HCT116 (cell line): ENCODE measurements around the gene ZP1.

Experiments used
- EZH2 ChIP-seq: fragments of 200-600 bp; sonication (generic); IDR thresholded peaks from 2 replicates; pipeline ENCODE4 v1.6.1; 2017; ENCODE audit warnings: antibody characterized with exemption, mixed run types
- JUND ChIP-seq: IDR thresholded peaks from 2 replicates; pipeline ENCODE4 v1.6.1; 2012
- POLR2A ChIP-seq: IDR thresholded peaks from 2 replicates; pipeline ENCODE4 v1.7.0; 2011; ENCODE audit warnings: borderline replicate concordance; ENCODE audit not compliant: insufficient read depth, insufficient read length; ENCODE audit errors: extremely low read depth
- YY1 ChIP-seq: IDR thresholded peaks from 2 replicates; pipeline ENCODE4 v1.6.1; 2011; ENCODE audit warnings: low read length, low read depth, moderate library complexity, mild to moderate bottlenecking; ENCODE audit not compliant: insufficient replicate concordance; ENCODE audit errors: extremely low read depth
- TF ChIP-seq, protein P1 (sequence below), 3 experiments: fragments of 200-600 bp in 1 of 3; sonication (generic) in 1 of 3; IDR thresholded peaks in 2 of 3; conservative IDR thresholded peaks in 1 of 3; 2 replicates each; pipeline ENCODE4 v1.5.1; 2012 to 2017; ENCODE audit warnings: low read depth in 2 of 3, low read length in 2 of 3, antibody characterized with exemption in 1 of 3, borderline replicate concordance in 1 of 3, control low read depth in 1 of 3, mild to moderate bottlenecking in 1 of 3, mixed read lengths in 1 of 3, mixed run types in 1 of 3, moderate library complexity in 1 of 3; ENCODE audit not compliant: insufficient read depth in 1 of 3
- TF ChIP-seq, protein P2 (sequence below): IDR thresholded peaks from 2 replicates; pipeline ENCODE4 v1.6.1; 2012
- TF ChIP-seq, protein P3 (sequence below): IDR thresholded peaks from 2 replicates; pipeline ENCODE4 v1.6.1; 2012
- TF ChIP-seq, protein P4 (sequence below): IDR thresholded peaks from 2 replicates; pipeline ENCODE4 v1.6.1; 2012; ENCODE audit warnings: low read depth

DNA sequence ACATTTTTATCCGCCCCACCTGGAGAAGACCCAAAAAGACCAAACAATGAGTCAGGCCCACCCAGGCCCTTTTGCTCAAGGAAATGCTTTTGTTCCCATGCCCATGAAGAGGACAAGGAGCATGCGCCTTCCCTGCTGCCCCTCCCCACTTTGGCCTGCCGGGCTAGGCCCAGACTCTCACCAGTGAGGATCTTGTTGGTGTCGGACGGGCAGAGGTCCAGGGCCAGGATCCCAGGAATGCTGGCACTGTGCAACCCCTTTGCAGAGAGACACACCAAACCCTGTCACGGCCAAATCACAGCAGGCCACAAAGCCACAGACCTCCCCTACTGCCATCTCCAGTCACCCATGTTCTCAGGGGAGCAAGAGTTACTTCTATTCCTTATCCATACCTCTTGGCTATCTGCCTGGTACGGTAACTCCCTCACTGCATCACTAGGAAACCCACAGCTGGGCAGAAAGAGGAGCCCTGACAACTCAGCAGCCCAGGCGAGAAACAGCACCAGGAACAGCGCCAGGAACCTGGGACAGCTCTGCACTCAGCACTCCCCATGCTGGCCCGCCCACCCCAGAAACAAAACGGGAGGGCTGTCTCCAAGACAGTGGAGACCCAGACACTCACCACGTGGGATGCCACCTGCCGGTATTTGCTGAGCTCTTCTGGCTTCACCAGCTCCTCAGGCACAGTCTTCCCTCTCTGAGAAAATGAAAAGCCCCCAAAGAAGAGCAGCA lies 33.5 kb downstream of the ZP1 start:
- TF ChIP-seq, protein P1, sequence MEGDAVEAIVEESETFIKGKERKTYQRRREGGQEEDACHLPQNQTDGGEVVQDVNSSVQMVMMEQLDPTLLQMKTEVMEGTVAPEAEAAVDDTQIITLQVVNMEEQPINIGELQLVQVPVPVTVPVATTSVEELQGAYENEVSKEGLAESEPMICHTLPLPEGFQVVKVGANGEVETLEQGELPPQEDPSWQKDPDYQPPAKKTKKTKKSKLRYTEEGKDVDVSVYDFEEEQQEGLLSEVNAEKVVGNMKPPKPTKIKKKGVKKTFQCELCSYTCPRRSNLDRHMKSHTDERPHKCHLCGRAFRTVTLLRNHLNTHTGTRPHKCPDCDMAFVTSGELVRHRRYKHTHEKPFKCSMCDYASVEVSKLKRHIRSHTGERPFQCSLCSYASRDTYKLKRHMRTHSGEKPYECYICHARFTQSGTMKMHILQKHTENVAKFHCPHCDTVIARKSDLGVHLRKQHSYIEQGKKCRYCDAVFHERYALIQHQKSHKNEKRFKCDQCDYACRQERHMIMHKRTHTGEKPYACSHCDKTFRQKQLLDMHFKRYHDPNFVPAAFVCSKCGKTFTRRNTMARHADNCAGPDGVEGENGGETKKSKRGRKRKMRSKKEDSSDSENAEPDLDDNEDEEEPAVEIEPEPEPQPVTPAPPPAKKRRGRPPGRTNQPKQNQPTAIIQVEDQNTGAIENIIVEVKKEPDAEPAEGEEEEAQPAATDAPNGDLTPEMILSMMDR (IDR thresholded peaks at IDR 0.05 in 2 of 3, conservative IDR thresholded peaks at IDR 0.05 in 1 of 3; ENCODE audit: borderline replicate concordance in 1 of 3, insufficient read depth in 1 of 3, low read depth in 2 of 3, low read length in 2 of 3), result no peak
- TF ChIP-seq YY1, result no peak
- no peak for TF ChIP-seq POLR2A
- TF ChIP-seq, protein P2, sequence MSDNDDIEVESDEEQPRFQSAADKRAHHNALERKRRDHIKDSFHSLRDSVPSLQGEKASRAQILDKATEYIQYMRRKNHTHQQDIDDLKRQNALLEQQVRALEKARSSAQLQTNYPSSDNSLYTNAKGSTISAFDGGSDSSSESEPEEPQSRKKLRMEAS, result no peak
- TF ChIP-seq, protein P3, sequence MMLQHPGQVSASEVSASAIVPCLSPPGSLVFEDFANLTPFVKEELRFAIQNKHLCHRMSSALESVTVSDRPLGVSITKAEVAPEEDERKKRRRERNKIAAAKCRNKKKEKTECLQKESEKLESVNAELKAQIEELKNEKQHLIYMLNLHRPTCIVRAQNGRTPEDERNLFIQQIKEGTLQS, result no peak
- TF ChIP-seq, protein P4, sequence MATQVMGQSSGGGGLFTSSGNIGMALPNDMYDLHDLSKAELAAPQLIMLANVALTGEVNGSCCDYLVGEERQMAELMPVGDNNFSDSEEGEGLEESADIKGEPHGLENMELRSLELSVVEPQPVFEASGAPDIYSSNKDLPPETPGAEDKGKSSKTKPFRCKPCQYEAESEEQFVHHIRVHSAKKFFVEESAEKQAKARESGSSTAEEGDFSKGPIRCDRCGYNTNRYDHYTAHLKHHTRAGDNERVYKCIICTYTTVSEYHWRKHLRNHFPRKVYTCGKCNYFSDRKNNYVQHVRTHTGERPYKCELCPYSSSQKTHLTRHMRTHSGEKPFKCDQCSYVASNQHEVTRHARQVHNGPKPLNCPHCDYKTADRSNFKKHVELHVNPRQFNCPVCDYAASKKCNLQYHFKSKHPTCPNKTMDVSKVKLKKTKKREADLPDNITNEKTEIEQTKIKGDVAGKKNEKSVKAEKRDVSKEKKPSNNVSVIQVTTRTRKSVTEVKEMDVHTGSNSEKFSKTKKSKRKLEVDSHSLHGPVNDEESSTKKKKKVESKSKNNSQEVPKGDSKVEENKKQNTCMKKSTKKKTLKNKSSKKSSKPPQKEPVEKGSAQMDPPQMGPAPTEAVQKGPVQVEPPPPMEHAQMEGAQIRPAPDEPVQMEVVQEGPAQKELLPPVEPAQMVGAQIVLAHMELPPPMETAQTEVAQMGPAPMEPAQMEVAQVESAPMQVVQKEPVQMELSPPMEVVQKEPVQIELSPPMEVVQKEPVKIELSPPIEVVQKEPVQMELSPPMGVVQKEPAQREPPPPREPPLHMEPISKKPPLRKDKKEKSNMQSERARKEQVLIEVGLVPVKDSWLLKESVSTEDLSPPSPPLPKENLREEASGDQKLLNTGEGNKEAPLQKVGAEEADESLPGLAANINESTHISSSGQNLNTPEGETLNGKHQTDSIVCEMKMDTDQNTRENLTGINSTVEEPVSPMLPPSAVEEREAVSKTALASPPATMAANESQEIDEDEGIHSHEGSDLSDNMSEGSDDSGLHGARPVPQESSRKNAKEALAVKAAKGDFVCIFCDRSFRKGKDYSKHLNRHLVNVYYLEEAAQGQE, result no peak
- TF ChIP-seq EZH2, result no peak
- TF ChIP-seq JUND, result no peak
